Peyer's patch (tissue), 4 donors: ENCODE data around the gene RPL7A.

Source experiments
- POLR2A ChIP-seq, 2 donors: fragments of 450-650 bp; IDR thresholded peaks; one replicate each; pipeline ENCODE4 v1.5.1; 2017; ENCODE audit warnings: antibody characterized with exemption in 2 of 2, mild to moderate bottlenecking in 2 of 2, moderate library complexity in 2 of 2
- TF ChIP-seq, protein P1 (sequence below), 6 experiments: fragments of 450-650 bp in 4 of 6; fragments of 200-600 bp in 2 of 6; sonication (generic) in 1 of 6; IDR thresholded peaks; one replicate each; pipeline ENCODE4 v1.5.1; 2017 to 2019; ENCODE audit warnings: antibody characterized with exemption in 6 of 6, mild to moderate bottlenecking in 3 of 6, moderate library complexity in 1 of 6

DNA sequence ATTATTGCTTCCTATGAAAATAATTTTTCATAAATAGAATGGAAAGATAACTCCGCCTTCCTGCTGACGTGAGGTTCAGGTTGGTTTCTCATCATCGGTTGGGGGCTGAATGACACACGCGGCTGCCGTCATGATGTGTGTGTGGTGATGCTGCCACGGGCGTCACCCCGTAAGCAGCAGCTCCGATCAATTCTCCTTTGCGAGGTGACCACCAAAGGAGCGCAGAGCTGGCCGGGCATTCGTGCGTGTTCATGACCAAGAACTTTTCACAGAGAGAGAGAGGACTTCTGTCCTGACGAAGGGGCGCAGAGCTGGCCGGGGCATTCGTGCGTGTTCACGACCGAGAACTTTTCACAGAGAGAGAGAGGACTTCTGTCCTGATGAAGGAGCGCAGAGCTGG lies 42.3 kb upstream of the RPL7A start:
- TF ChIP-seq, protein P1, sequence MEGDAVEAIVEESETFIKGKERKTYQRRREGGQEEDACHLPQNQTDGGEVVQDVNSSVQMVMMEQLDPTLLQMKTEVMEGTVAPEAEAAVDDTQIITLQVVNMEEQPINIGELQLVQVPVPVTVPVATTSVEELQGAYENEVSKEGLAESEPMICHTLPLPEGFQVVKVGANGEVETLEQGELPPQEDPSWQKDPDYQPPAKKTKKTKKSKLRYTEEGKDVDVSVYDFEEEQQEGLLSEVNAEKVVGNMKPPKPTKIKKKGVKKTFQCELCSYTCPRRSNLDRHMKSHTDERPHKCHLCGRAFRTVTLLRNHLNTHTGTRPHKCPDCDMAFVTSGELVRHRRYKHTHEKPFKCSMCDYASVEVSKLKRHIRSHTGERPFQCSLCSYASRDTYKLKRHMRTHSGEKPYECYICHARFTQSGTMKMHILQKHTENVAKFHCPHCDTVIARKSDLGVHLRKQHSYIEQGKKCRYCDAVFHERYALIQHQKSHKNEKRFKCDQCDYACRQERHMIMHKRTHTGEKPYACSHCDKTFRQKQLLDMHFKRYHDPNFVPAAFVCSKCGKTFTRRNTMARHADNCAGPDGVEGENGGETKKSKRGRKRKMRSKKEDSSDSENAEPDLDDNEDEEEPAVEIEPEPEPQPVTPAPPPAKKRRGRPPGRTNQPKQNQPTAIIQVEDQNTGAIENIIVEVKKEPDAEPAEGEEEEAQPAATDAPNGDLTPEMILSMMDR (IDR thresholded peaks at IDR 0.05): no peak
- TF ChIP-seq POLR2A (IDR thresholded peaks at IDR 0.05): no peak
